T47D (cell line): ENCODE data around the gene LRRC70.

Experiments
- DNase-seq, 2 experiments: peaks; one replicate each; pipeline versions ENCODE4 v3.0.0 to v3.0.0-alpha.2; 2011 to 2012; ENCODE audit warnings: low read depth in 1 of 2, low spot score in 1 of 2
- JUND ChIP-seq: IDR thresholded peaks from 2 replicates; pipeline ENCODE4 v1.6.1; 2012; ENCODE audit warnings: low read depth
- in situ Hi-C: cut with HindIII; loops from 2 replicates; pipeline ENCODE4 v1.10.0; 2016; ENCODE audit warnings: low sequenced_read_pairs, low pct_unique_long_range_greater_than_20kb

Gene LRRC70

GRCh38 chr5:62578540-62578939 lies at the start of gene LRRC70:
LRRC70 (plus strand) TSS chr5:62578819; CDS start chr5:62579439, 620 bp downstream.
- TF ChIP-seq JUND: no peak
- DNase-seq: no peak
- in situ Hi-C loops: no loop called here

GRCh38 chr5:62533597-62533996 lies 45.0 kb upstream of the LRRC70 start:
- no peak for DNase-seq
- in situ Hi-C loops: no loop called here
- no peak for TF ChIP-seq JUND

GRCh38 chr5:62534461-62535236 lies 44.0 kb upstream of the LRRC70 start:
- DNase-seq: no peak
- no peak for TF ChIP-seq JUND
- in situ Hi-C loops: no loop called here

GRCh38 chr5:62536232-62536631 lies 42.4 kb upstream of the LRRC70 start:
- in situ Hi-C loops: no loop called here
- TF ChIP-seq JUND: no peak
- DNase-seq: no peak

- TF ChIP-seq JUND: no peak
- in situ Hi-C loops: no loop called here
- no peak for DNase-seq
These were observed 41.8 kb upstream of the LRRC70 start for GRCh38 chr5:62536783-62537182.

GRCh38 chr5:62538017-62538942 lies 40.3 kb upstream of the LRRC70 start:
- DNase-seq: no peak
- TF ChIP-seq JUND: no peak
- in situ Hi-C loops: no loop called here

- no peak for TF ChIP-seq JUND
- in situ Hi-C loops: no loop called here
- no peak for DNase-seq
These were observed 35.9 kb upstream of the LRRC70 start for GRCh38 chr5:62542720-62543119.

GRCh38 chr5:62547945-62548630 lies 30.5 kb upstream of the LRRC70 start:
- no peak for DNase-seq
- in situ Hi-C loops: no loop called here
- no peak for TF ChIP-seq JUND

- TF ChIP-seq JUND: no peak
- in situ Hi-C loops: no loop called here
- DNase-seq: no peak
These were observed 28.5 kb upstream of the LRRC70 start for GRCh38 chr5:62550103-62550502.

GRCh38 chr5:62555930-62556329 lies 22.7 kb upstream of the LRRC70 start:
- no peak for DNase-seq
- no peak for TF ChIP-seq JUND
- in situ Hi-C loops: no loop called here

- in situ Hi-C loops: no loop called here
- DNase-seq: no peak
- TF ChIP-seq JUND: no peak
These were observed 19.7 kb upstream of the LRRC70 start for GRCh38 chr5:62558941-62559340.

- DNase-seq: no peak
- in situ Hi-C loops: no loop called here
- no peak for TF ChIP-seq JUND
These were observed 17.8 kb upstream of the LRRC70 start for GRCh38 chr5:62560786-62561185.
